ENCODE measurements around the gene TNKS1BP1. TPM values are rescaled to one million over a fixed set of nuclear protein-coding genes. Genes with fewer than 3 reads are reported as not detected.
"Not testable (repeated sequence)": the region's sequence is repeated elsewhere in the genome, so short reads cannot be mapped to it uniquely, and the experiment has no call there.

Gene TNKS1BP1
- total RNA-seq, 1 donor from 2014 or later = 11.7 TPM

DNA sequence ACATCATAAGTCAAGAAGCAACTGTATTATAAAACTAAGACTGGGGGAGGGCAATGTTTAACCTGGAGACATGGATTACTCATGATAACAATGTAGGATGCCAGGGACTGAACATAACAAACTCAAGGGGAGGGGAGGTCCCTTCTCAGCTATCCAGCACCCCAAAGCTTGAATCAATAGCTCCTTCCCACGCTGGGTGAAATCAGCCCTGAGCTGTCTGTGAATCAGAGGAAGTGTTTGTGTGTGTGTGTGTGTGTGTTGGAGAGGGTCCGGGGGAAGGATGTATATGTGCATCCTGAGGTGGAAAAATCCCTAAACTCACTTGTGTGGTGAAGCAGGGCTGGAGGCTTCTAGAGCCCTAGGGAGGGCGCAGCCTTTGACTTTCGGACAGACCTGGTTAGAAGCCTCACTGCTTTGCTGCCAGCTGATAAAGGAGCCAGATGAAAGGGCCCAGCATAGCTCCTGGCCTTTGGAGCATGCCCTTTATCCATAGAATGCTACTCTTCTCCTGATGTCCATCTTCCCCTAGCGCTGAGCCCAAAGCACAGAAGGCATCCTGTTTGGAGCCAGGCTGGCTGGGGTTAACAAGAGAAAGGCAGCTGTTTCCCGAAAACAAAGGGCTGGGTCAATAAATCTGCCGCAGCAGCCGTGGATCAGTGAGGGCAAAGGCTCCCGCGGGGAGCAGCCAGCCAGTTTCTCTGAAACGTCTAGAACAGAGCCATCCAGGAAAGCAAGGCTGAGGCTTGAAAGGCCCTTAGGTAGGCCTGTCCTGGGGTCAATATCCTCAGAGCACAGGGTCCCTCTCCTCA lies 35.8 kb downstream of the TNKS1BP1 start:
- H3K4me2 ChIP-seq = peak overlapping the region; percentile 56
- H3K27ac ChIP-seq = no peak overlapping the region
- H2AFZ ChIP-seq (replicated peaks) = peak overlapping the region; percentile 40
- H3K27ac Mint-ChIP-seq = peak overlapping the region; percentile 98
- H3K27me3 Mint-ChIP-seq (ENCODE audit: insufficient read depth, low read depth) = peaks cover 4% of the 10 kb centered on the region
- H3K4me3 ChIP-seq = no peak overlapping the region
- no peaks in the 10 kb centered on the region for H3K36me3 ChIP-seq
- H3K36me3 Mint-ChIP-seq = no peaks in the 10 kb centered on the region
- H3K79me2 ChIP-seq (ENCODE audit: low read depth) = no peaks in the 10 kb centered on the region
- H3K9me3 Mint-ChIP-seq = no peaks in the 10 kb centered on the region
- TF ChIP-seq EZH2 (IDR thresholded peaks at IDR 0.05) (no peak), EZH2phosphoT487 (IDR thresholded peaks at IDR 0.05) (no peak)
- TF ChIP-seq, protein P1, sequence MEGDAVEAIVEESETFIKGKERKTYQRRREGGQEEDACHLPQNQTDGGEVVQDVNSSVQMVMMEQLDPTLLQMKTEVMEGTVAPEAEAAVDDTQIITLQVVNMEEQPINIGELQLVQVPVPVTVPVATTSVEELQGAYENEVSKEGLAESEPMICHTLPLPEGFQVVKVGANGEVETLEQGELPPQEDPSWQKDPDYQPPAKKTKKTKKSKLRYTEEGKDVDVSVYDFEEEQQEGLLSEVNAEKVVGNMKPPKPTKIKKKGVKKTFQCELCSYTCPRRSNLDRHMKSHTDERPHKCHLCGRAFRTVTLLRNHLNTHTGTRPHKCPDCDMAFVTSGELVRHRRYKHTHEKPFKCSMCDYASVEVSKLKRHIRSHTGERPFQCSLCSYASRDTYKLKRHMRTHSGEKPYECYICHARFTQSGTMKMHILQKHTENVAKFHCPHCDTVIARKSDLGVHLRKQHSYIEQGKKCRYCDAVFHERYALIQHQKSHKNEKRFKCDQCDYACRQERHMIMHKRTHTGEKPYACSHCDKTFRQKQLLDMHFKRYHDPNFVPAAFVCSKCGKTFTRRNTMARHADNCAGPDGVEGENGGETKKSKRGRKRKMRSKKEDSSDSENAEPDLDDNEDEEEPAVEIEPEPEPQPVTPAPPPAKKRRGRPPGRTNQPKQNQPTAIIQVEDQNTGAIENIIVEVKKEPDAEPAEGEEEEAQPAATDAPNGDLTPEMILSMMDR (IDR thresholded peaks at IDR 0.05) = no peak
- peaks cover 40% of the 10 kb centered on the region for H3K4me1 Mint-ChIP-seq
- no peak overlapping the region for H3K4me3 Mint-ChIP-seq
- peaks cover 15% of the 10 kb centered on the region for H3K4me1 ChIP-seq
- no peaks in the 10 kb centered on the region for H3K27me3 ChIP-seq
- H3F3A ChIP-seq (ENCODE audit: low read depth) = peaks cover 11% of the 10 kb centered on the region
- no peaks in the 10 kb centered on the region for H3K9me3 ChIP-seq (ENCODE audit: low read depth)
- H3K9ac ChIP-seq = no peak overlapping the region
- DNase-seq (ENCODE audit: low spot score) = peak; percentile 74
- H4K20me1 ChIP-seq (ENCODE audit: low read depth) = no peaks in the 10 kb centered on the region

DNA sequence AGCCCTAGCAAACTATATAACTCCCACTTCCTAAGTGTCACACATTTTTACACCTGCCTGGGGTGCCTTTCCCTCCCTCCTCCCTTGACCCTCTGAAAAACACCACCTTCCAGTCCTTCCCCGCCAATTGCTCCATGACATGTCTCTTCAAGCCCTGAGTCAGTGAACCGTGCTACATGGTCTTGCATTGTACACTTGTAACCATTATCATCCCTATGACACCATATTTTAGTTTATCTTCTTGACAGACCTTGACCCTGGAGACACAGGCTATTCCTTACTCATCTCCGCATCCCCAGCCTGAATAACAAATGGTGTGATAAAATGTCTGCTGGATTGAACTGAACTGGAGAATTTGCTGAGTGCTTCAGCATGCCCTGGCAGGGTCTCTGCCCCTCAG lies 36.9 kb downstream of the TNKS1BP1 start:
- Histone ChIP-seq H3K27ac (no peak overlapping the region), H3K79me2 (ENCODE audit: low read depth) (no peaks in the 10 kb centered on the region), H3K27me3 (no peaks in the 10 kb centered on the region), H3K4me3 (no peak overlapping the region), H3K9me3 (ENCODE audit: low read depth) (no peaks in the 10 kb centered on the region), H3K4me1 (peaks cover 22% of the 10 kb centered on the region), H3K36me3 (no peaks in the 10 kb centered on the region), H3F3A (ENCODE audit: low read depth) (peaks cover 11% of the 10 kb centered on the region), H3K9ac (no peak overlapping the region), H2AFZ (replicated peaks) (no peak overlapping the region), H4K20me1 (ENCODE audit: low read depth) (no peaks in the 10 kb centered on the region), H3K4me2 (no peak overlapping the region)
- no peak overlapping the region for H3K4me3 Mint-ChIP-seq
- TF ChIP-seq, protein P1 (IDR thresholded peaks at IDR 0.05) = no peak
- no peak for TF ChIP-seq EZH2 (IDR thresholded peaks at IDR 0.05)
- TF ChIP-seq EZH2phosphoT487 (IDR thresholded peaks at IDR 0.05) = no peak
- H3K27me3 Mint-ChIP-seq (ENCODE audit: insufficient read depth, low read depth) = peaks cover 4% of the 10 kb centered on the region
- DNase-seq (ENCODE audit: low spot score) = no peak
- H3K9me3 Mint-ChIP-seq = no peaks in the 10 kb centered on the region
- H3K4me1 Mint-ChIP-seq = peaks cover 42% of the 10 kb centered on the region
- peak overlapping the region; percentile 31 for H3K27ac Mint-ChIP-seq
- no peaks in the 10 kb centered on the region for H3K36me3 Mint-ChIP-seq

- DNase-seq (ENCODE audit: low spot score) = no peak
- Mint-ChIP-seq H3K4me1 (peaks cover 26% of the 10 kb centered on the region), H3K36me3 (no peaks in the 10 kb centered on the region), H3K9me3 (no peaks in the 10 kb centered on the region), H3K27ac (no peak overlapping the region), H3K27me3 (ENCODE audit: insufficient read depth, low read depth) (peaks cover 10% of the 10 kb centered on the region), H3K4me3 (no peak overlapping the region)
- no peaks in the 10 kb centered on the region for H3K9me3 ChIP-seq (ENCODE audit: low read depth)
- H3K27me3 ChIP-seq = no peaks in the 10 kb centered on the region
- peaks cover 9% of the 10 kb centered on the region for H3K4me1 ChIP-seq
- no peaks in the 10 kb centered on the region for H3F3A ChIP-seq (ENCODE audit: low read depth)
- no peaks in the 10 kb centered on the region for H3K79me2 ChIP-seq (ENCODE audit: low read depth)
- no peak overlapping the region for H3K27ac ChIP-seq
- no peak overlapping the region for H2AFZ ChIP-seq (replicated peaks)
- no peak overlapping the region for H3K4me2 ChIP-seq
- H4K20me1 ChIP-seq (ENCODE audit: low read depth) = no peaks in the 10 kb centered on the region
- H3K9ac ChIP-seq = no peak overlapping the region
- H3K4me3 ChIP-seq = no peak overlapping the region
- TF ChIP-seq, protein P1 (IDR thresholded peaks at IDR 0.05) = no peak
- TF ChIP-seq EZH2phosphoT487 (IDR thresholded peaks at IDR 0.05) (no peak), EZH2 (IDR thresholded peaks at IDR 0.05) (no peak)
- no peaks in the 10 kb centered on the region for H3K36me3 ChIP-seq
Observed at GRCh38 chr11:57283231-57283990, 41.3 kb downstream of the TNKS1BP1 start.

DNA sequence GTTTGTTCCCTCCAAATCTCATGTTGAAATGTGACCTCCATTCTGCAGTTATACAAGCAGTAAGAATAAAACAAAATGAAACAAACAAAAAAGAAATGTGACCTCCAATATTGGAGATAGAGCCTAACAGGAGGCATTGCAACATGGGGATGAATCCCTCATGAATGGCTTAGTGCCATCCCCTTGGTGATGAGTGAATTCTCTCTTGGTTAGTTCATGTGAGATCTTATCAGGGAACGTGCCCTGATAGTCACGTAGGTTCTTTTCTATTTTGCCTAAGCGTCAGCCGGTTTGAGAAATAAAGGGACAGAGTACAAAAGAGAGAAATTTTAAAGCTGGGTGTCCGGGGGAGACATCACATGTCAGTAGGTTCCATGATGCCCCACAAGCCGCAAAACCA lies 43.2 kb downstream of the TNKS1BP1 start:
- H3K4me3 Mint-ChIP-seq = not testable (repeated sequence)
- H3K4me1 Mint-ChIP-seq = peaks cover 28% of the 10 kb centered on the region

More for the DNA sequence above, 43.2 kb downstream of the TNKS1BP1 start:
- not testable (repeated sequence) for H3F3A ChIP-seq (ENCODE audit: low read depth); DNase-seq (ENCODE audit: low spot score); H3K9ac ChIP-seq; H2AFZ ChIP-seq (replicated peaks); H3K4me2 ChIP-seq; H3K27ac Mint-ChIP-seq; H3K79me2 ChIP-seq (ENCODE audit: low read depth); H3K36me3 ChIP-seq; H4K20me1 ChIP-seq (ENCODE audit: low read depth); H3K27me3 Mint-ChIP-seq (ENCODE audit: insufficient read depth, low read depth); H3K27ac ChIP-seq; H3K4me3 ChIP-seq; H3K36me3 Mint-ChIP-seq; H3K9me3 Mint-ChIP-seq; H3K9me3 ChIP-seq (ENCODE audit: low read depth)
- peaks cover 12% of the 10 kb centered on the region for H3K4me1 ChIP-seq
- peaks cover 11% of the 10 kb centered on the region for H3K27me3 ChIP-seq
